Measurements from ENCODE around the gene EXD1. TPM values are rescaled to one million over a fixed set of nuclear protein-coding genes. Genes with fewer than 3 reads are reported as not detected.
"Not testable (repeated sequence)": the region's sequence is repeated elsewhere in the genome, so short reads cannot be mapped to it uniquely, and the experiment has no call there.

EXD1 gene
- total RNA-seq, 2 donors from 2014 or later = not detected

DNA sequence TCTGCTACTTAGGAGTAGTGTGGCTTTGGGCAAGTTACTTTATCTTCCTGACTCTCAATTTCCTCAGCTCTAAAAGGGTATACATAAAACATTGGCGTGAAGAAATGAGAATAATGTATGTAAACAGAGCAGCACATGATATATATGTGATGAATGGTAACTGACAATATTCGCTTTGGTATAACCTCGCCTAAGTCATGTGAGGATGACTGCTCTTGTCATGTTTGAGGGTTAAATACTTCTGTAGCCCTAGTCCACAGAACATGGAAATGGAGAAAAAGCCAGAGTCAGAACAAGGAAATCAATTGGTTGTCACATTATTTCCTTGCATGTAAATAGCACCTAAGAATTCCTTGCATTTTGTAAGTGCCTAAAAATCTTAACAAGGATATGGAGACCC is 25.5 kb upstream of the EXD1 start:
- no peak for DNase-seq (ENCODE audit: low spot score)
- TF ChIP-seq, protein P1, sequence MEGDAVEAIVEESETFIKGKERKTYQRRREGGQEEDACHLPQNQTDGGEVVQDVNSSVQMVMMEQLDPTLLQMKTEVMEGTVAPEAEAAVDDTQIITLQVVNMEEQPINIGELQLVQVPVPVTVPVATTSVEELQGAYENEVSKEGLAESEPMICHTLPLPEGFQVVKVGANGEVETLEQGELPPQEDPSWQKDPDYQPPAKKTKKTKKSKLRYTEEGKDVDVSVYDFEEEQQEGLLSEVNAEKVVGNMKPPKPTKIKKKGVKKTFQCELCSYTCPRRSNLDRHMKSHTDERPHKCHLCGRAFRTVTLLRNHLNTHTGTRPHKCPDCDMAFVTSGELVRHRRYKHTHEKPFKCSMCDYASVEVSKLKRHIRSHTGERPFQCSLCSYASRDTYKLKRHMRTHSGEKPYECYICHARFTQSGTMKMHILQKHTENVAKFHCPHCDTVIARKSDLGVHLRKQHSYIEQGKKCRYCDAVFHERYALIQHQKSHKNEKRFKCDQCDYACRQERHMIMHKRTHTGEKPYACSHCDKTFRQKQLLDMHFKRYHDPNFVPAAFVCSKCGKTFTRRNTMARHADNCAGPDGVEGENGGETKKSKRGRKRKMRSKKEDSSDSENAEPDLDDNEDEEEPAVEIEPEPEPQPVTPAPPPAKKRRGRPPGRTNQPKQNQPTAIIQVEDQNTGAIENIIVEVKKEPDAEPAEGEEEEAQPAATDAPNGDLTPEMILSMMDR (IDR thresholded peaks at IDR 0.05) = no peak
- no peak overlapping the region for H3K4me3 ChIP-seq
- no peaks in the 10 kb centered on the region for H3K9me3 ChIP-seq
- H3K27me3 ChIP-seq = no peaks in the 10 kb centered on the region
- peaks cover 0 to 21% of the 10 kb centered on the region in 2 donors for H3K4me1 ChIP-seq
- H3K27ac ChIP-seq = peak overlapping the region in 1 of 2 donors; percentile 11
- H3K36me3 ChIP-seq = peaks cover 5% of the 10 kb centered on the region

DNA sequence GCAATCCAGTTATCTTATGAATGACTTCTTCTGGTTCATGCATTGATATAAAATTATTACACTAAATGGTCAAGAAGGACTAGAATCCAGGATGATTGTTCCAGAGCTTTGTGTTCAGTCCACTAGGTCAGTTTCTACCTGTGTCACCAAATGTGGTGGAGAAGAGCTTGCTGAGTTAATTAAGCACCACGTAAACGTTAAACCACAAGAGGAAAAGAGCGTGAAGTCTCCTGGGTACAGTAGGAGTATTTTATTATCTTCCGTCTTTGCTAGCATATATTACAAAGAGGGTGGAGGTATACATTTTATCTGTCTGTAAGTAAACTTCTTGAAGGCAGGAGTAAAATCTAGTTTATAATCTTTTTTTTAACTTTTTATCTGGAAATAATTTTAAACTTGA is 24.0 kb upstream of the EXD1 start:
- no peaks in the 10 kb centered on the region for H3K9me3 ChIP-seq
- TF ChIP-seq, protein P1 (IDR thresholded peaks at IDR 0.05) = no peak
- H3K27ac ChIP-seq = no peak overlapping the region
- peaks cover 0 to 22% of the 10 kb centered on the region in 2 donors for H3K4me1 ChIP-seq
- DNase-seq (ENCODE audit: low spot score) = no peak
- no peak overlapping the region for H3K4me3 ChIP-seq
- H3K36me3 ChIP-seq = peaks cover 5% of the 10 kb centered on the region
- H3K27me3 ChIP-seq = no peaks in the 10 kb centered on the region

DNA sequence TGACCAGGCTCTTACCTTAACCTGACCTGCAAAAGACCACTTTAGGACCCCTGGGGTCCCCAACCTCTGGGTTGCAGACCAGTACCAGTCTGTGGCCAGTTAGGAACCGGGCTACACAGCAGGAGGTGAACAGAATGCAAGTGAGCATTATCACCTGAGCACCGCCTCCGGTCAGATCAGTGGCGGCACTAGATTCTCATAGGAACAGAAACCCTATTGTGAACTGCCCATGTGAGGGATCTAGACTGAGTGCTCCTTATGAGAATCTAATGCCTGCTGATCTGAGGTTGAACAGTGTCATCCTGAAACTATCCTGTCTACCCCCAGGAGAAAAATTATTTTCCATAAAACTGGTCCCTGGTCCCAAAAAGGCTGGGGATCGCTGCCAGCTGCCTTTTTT is 20.9 kb upstream of the EXD1 start:
- H3K27ac ChIP-seq = peak overlapping the region in 1 of 2 donors; percentile 64
- no peak overlapping the region for H3K4me3 ChIP-seq
- H3K4me1 ChIP-seq = peaks cover 0 to 8% of the 10 kb centered on the region in 2 donors
- no peak for DNase-seq (ENCODE audit: low spot score)
- peaks cover 8% of the 10 kb centered on the region for H3K36me3 ChIP-seq
- no peaks in the 10 kb centered on the region for H3K27me3 ChIP-seq
- TF ChIP-seq, protein P1 (IDR thresholded peaks at IDR 0.05) = no peak
- H3K9me3 ChIP-seq = no peaks in the 10 kb centered on the region

DNA sequence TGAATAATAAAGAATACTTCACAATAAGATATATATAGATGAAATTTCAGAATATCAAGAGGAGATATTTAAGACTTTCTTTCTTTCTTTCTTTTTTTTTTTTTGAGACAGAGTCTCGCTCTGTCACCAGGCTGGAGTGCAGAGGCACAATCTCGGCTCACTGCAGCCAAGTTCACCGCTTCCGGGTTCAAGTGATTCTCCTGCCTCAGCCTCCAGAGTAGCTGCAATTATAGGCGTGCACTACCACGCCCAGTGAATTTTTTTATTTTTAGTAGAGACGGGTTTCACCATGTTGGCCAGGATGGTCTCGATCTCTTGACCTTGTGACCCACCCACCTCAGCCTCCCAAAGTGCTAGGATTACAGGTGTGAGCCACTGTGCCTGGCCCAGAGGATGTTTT is 20.2 kb upstream of the EXD1 start:
- not testable (repeated sequence) for H3K27me3 ChIP-seq; H3K9me3 ChIP-seq; H3K4me1 ChIP-seq; H3K36me3 ChIP-seq; H3K4me3 ChIP-seq; DNase-seq (ENCODE audit: low spot score)
- H3K27ac ChIP-seq = peak overlapping the region in 1 of 2 donors; percentile 64

DNA sequence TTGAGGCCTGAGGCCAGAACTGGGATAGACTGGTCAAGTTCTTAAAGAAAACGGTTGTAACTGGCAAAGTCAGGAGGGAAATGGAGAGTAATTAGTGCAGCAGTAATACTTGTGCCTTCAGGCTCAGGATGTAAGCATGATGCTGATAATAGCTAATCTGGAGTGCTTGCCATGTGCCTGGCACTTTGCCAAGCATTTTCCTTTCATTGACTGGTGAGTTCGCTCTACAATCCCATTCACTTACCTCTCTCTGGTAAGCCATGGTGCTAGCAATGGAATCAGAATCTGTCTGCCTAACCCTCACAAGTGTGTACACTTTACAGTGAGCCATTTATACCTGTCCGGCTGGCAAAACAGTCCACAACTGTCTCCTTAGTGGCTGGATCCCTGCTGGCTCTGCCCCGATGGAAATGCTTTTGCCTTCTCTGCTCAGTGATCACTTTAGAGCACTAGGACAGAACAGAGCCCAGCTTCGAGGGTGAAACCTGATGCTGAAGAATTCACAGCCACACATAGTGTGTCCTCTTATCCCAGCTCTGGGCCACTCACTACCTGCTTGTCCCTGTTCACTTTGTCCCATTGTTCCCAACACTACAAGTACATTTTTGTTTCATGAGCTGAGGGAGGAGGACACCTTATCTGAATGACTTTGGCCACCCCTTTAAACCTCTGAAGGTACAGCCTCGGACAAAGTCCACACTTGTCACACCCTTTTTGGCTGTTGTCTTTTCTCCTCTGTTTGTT is 10.8 kb upstream of the EXD1 start:
- Histone ChIP-seq H3K27ac (peak overlapping the region; percentile 35 to 49), H3K36me3 (peaks cover 18% of the 10 kb centered on the region), H3K27me3 (no peaks in the 10 kb centered on the region), H3K4me1 (peaks cover 0 to 11% of the 10 kb centered on the region in 2 donors), H3K4me3 (no peak overlapping the region), H3K9me3 (no peaks in the 10 kb centered on the region)
- TF ChIP-seq, protein P1 (IDR thresholded peaks at IDR 0.05) = no peak
- DNase-seq (ENCODE audit: low spot score) = no peak

DNA sequence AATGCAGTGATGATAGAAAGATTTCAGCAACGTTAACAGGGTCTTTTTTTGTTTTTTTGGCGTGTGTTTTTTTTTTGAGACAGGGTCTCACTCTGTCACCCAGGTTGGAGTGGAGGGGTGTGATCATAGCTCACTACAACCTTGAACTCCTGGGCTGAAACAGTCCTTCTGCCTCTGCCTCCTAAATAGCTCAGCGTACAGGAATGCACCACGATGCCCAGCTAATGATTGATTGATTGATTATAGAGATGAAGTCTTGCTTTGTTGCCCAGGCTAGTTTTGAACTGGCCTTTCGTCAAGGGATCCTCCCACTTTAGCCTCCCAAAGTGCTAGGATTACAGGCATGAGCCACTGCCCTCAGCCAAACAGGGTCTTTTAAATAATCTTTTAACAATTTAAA is 7.5 kb upstream of the EXD1 start:
- no peak for DNase-seq (ENCODE audit: low spot score)
- Histone ChIP-seq H3K9me3 (no peaks in the 10 kb centered on the region), H3K36me3 (no peaks in the 10 kb centered on the region), H3K27ac (no peak overlapping the region), H3K4me1 (peaks cover 0 to 20% of the 10 kb centered on the region in 2 donors), H3K27me3 (no peaks in the 10 kb centered on the region), H3K4me3 (no peak overlapping the region)
- TF ChIP-seq, protein P1 (IDR thresholded peaks at IDR 0.05) = no peak
